ENCODE results near the gene CELF3. TPM values are rescaled to one million over a fixed set of nuclear protein-coding genes. Genes with fewer than 3 reads are reported as not detected.

Gene CELF3
- total and polyA plus RNA-seq, 2 of the 13 experiments (the other 11 are each of a cell fraction or from before 2014, with no cell fraction given), result not detected

DNA sequence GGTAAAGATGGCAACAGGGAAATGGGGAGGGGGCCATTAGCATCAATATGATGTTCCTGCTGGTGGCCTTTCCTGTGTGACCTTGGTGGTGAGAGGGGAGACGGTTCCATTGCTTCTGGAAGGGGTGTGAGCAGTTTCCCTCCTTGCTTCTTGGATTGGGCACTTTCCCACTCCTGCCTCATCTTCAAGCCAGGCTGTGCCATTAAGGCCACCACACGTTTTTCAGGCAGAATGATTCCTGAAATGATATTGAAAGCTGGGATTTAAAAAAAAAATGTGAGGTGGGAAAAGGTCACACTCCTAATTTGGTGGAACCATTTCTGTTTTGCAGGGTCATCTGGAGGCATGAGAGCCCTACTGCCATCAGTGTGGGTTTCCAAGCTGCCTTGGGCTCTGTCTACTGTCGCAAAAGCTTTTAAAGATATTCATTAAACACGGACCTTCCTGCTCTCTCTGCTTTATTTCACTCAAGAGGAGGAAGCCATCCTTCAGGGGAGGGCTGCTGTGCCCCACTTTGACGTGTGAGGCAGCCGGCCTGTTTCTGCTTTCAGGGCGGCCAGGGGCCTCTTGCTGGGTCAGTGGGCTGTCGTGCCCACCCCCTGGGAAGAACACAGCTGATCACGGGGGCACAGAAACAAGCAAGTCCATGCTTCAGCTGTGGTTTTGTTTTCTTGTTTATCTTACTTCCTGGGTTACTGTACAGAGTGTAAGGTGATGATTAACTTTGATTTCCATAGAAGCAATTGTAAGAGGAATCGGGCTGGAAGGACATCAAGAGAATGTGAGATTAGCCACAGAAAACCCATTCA lies 12.8 kb upstream of the CELF3 start (continued):
- TF ChIP-seq SNAPC4 (CRISPR knock-in tag; IDR thresholded peaks at IDR 0.05), result no peak
- TF ChIP-seq ZNF775 (CRISPR knock-in tag; IDR thresholded peaks at IDR 0.05; ENCODE audit: borderline replicate concordance), result no peak
- no peak for TF ChIP-seq PHF5A (CRISPR knock-in tag; IDR thresholded peaks at IDR 0.05; ENCODE audit: low read depth, unreplicated experiment)
- TF ChIP-seq, protein P1, sequence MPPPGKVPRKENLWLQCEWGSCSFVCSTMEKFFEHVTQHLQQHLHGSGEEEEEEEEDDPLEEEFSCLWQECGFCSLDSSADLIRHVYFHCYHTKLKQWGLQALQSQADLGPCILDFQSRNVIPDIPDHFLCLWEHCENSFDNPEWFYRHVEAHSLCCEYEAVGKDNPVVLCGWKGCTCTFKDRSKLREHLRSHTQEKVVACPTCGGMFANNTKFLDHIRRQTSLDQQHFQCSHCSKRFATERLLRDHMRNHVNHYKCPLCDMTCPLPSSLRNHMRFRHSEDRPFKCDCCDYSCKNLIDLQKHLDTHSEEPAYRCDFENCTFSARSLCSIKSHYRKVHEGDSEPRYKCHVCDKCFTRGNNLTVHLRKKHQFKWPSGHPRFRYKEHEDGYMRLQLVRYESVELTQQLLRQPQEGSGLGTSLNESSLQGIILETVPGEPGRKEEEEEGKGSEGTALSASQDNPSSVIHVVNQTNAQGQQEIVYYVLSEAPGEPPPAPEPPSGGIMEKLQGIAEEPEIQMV (CRISPR knock-in tag; IDR thresholded peaks at IDR 0.05; ENCODE audit: low read depth), result no peak
- no peak for TF ChIP-seq ZUFSP (CRISPR knock-in tag; IDR thresholded peaks at IDR 0.05; ENCODE audit: borderline replicate concordance)
- TF ChIP-seq SRSF9 (IDR thresholded peaks at IDR 0.05; ENCODE audit: borderline replicate concordance, insufficient read depth, low read depth, low read length, poor library complexity, severe bottlenecking), result no peak
- no peak for TF ChIP-seq TMF1 (CRISPR knock-in tag; IDR thresholded peaks at IDR 0.05; ENCODE audit: low read depth)
- TF ChIP-seq YY1 (IDR thresholded peaks at IDR 0.05; ENCODE audit: insufficient read depth, insufficient replicate concordance, low read depth, low read length), result no peak
- no peak for TF ChIP-seq MIER2 (CRISPR knock-in tag; IDR thresholded peaks at IDR 0.05)
- TF ChIP-seq PITX1 (CRISPR knock-in tag; IDR thresholded peaks at IDR 0.05), result 0 out of 2 replicates have a peak, but pooled peaks have one; percentile 16
- TF ChIP-seq ZNF841 (CRISPR knock-in tag; IDR thresholded peaks at IDR 0.05; ENCODE audit: borderline replicate concordance), result no peak
- TF ChIP-seq ZNF335 (CRISPR knock-in tag; IDR thresholded peaks at IDR 0.05), result no peak
- TF ChIP-seq HDAC2 (CRISPR knock-in tag; IDR thresholded peaks at IDR 0.05), result no peak
- no peak for TF ChIP-seq ZKSCAN1 (IDR thresholded peaks at IDR 0.05; ENCODE audit: low read length)
- TF ChIP-seq XRCC5 (optimal IDR thresholded peaks at IDR 0.05; ENCODE audit: low read length), result no peak
- TF ChIP-seq ZNF20 (CRISPR knock-in tag; IDR thresholded peaks at IDR 0.05), result no peak
- TF ChIP-seq HNRNPK (IDR thresholded peaks at IDR 0.05; ENCODE audit: low read depth, low read length, poor library complexity, severe bottlenecking), result no peak
- 0 out of 2 replicates have a peak, but pooled peaks have one; percentile 27 for TF ChIP-seq ZBTB7B (CRISPR knock-in tag; IDR thresholded peaks at IDR 0.05)
- peak; percentile 38; the same call in 1 of the 2 replicates for TF ChIP-seq GFI1 (CRISPR knock-in tag; IDR thresholded peaks at IDR 0.05; ENCODE audit: borderline replicate concordance)
- no peak for TF ChIP-seq ZBTB8A (CRISPR knock-in tag; IDR thresholded peaks at IDR 0.05; ENCODE audit: borderline replicate concordance, low read depth)
- TF ChIP-seq NKX3-1 (CRISPR knock-in tag; IDR thresholded peaks at IDR 0.05), result no peak
- no peak for TF ChIP-seq SSRP1 (CRISPR knock-in tag; IDR thresholded peaks at IDR 0.05)
